Esophagus squamous epithelium (tissue), 4 donors: ENCODE data around the gene RASA2.

Experiments used
- CTCF ChIP-seq, 6 experiments: fragments of 450-650 bp in 4 of 6; fragments of 200-600 bp in 2 of 6; sonication (generic) in 2 of 6; IDR thresholded peaks; one replicate each; pipeline ENCODE4 v1.5.1; 2016 to 2019; ENCODE audit warnings: antibody characterized with exemption in 6 of 6, mild to moderate bottlenecking in 4 of 6, moderate library complexity in 4 of 6
- POLR2A ChIP-seq, 4 donors: fragments of 450-650 bp; IDR thresholded peaks; one replicate each; pipeline ENCODE4 v1.6.1; 2017; ENCODE audit warnings: antibody characterized with exemption in 4 of 4, mild to moderate bottlenecking in 4 of 4, moderate library complexity in 3 of 4

DNA sequence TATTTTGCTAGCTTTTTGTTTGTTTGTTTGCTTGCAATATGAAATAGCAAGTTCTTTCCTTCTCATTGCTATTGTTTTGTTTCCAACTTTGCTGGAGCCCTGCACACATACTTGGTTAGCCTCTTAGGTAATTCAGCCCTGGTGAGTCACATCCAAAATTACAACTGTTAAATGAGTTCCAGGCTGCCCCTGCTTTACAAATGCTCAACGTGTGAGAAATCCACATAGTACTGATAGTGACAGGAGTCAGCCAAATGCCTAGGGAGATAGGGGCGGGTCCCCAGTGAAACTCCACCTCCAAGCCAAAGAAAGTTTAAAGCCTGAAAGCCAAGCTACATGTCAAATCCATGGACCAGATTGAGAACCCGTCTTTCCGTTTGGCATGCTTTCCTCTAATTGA, 169.9 kb downstream of the RASA2 start:
- no peak for TF ChIP-seq CTCF (IDR thresholded peaks at IDR 0.05)
- no peak for TF ChIP-seq POLR2A (IDR thresholded peaks at IDR 0.05)
